ENCODE data around the gene ADAMTS10.

- TF ChIP-seq POLR2A (IDR thresholded peaks at IDR 0.05) (no peak), CTCF (IDR thresholded peaks at IDR 0.05) (no peak)
Observed at GRCh38 chr19:8566855-8567254, 43.7 kb downstream of the ADAMTS10 start.
